NCI-H1694 (cell line): Measurements from ENCODE around the gene RFWD3.

ENCODE experiments used
- DNase-seq: peaks from one replicate; lab custom pipeline; 2025; lab: John Stamatoyannopoulos, UW

The RFWD3 gene

GRCh38 chr16:74623214-74623838 lies 43.4 kb downstream of the RFWD3 start:
- peak; percentile 6 for DNase-seq

GRCh38 chr16:74622005-74622404 lies 44.7 kb downstream of the RFWD3 start:
- no peak for DNase-seq

DNA sequence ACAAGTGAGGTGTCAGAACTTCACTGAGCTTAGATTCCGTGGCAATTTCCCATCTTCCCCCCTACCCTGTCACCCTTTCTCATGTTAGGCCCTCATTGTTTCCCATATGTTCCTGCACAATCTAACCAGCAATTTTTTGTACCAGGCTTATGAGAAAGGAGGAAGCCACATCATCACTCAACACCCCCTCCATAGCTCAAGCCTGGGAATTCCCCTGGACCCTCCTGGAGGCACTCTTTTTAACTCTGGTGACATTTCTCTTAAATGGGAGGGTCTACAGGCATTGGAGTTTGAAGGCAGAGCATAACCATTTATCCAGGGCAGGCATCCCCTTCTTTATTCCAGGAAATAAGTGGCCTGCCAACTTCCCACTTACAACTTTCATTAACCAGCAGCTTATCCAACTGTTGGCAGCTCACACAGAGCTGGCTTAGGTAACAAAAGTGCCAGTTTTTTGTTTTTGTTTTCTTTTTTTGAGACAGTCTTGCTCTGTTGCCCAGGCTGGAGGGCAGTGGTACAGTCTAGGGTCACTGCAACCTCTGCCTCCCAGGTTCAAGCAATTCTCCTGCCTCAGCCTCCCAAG lies 49.4 kb downstream of the RFWD3 start:
- no peak for DNase-seq

DNA sequence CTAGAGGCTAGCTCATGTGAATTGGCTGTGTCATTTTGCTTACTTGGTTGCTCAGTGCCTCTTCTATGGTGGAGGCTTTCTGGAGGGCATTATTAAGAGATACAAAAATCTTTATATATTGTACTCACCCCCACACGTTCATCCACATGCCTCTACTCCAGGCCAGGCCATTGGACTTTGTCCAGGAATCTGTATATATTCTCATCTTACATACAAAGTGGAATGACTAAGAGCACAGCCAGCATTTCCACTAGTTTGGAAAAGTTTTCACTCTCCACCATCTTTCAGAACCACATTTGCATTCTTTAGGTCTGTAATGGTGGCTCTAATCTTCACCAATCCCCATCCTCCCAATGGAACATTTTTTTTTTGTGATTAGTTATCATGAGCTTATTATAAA lies 55.0 kb downstream of the RFWD3 start:
- DNase-seq: no peak

DNA sequence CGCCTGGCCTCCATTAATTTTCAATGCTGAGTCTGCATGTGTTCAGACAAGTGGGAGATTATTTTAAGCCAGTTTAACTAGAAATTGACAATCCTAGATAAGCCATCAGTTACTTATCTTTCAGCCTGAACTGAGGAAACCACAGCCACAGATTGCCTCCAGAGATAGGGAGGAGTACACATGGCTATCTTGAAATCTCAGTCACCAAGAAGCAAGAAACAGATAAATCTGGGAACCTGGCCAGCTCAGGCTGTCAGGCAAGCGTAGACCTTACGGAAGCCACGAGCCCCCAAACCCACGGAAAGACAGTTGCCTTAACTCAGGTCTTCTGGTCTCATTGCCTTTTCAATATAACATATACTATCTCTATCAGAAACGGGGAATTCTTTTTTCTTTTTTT lies 57.7 kb downstream of the RFWD3 start:
- DNase-seq: no peak

GRCh38 chr16:74608381-74608780 lies 58.3 kb downstream of the RFWD3 start:
- no peak for DNase-seq

DNA sequence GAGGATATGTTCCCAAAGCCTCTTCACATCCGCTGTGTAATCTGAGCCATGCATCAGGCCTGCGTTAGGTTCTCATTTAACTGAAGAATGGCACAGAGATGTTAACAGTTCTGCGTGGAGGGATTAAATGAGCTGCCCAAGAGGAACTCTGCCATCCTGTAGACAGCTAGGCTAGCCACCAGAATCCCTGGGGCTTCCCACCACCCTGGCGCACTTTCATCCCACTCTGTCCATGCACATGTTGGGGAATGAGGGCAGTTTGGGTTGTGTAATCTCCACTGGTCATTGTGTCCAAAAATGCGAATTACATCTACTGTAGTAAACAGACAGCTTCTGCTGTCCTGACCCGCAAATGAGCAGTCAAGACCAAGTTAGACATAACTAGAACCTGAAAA lies 58.7 kb downstream of the RFWD3 start:
- DNase-seq: no peak

GRCh38 chr16:74607310-74607961 lies 59.2 kb downstream of the RFWD3 start:
- no peak for DNase-seq

DNA sequence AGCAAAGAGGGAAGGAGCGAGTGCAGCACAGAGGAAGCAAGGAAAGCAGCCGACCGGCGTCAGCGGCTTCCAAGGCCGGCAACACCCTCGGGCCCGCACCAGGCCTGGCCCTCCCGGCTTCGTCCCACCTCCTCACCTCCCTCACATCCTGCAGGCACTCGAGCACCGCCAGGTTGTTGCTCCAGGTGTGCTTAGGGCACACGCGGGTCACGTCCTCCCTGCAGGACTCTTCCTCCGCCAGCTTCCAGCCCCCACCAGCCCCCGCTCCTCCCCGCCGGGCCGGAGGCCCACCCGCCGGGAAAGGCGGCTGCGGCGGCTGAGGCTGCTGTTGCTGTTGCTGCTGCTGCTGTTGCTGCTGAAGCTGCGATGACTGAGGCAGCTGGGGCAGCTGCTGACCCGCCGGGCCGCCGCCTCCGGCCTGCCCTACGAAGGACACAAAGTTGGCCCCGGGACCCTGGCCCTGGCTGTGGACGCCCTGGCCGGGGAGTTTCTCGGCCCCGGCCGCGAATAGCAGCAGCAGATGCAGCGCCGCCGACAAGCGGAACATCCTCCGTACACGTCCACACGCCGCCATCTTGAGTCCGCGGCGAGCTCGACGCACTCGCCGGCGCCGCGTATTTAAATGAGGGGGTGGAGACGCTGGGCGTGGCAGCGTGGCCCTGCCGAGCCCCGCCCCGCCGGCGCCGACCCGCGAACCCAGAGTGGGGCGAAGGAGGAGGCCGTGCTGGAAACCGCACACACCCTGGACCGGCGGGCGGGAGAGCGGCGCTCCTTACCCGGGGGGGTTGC lies 60.0 kb downstream of the RFWD3 start, which contains the start of gene GLG1:
Gene GLG1 (minus strand): TSS at position 594 of the 789 bp plus-strand sequence. CDS start 20 bp downstream, at position 574.
- DNase-seq: peak; percentile 27

DNA sequence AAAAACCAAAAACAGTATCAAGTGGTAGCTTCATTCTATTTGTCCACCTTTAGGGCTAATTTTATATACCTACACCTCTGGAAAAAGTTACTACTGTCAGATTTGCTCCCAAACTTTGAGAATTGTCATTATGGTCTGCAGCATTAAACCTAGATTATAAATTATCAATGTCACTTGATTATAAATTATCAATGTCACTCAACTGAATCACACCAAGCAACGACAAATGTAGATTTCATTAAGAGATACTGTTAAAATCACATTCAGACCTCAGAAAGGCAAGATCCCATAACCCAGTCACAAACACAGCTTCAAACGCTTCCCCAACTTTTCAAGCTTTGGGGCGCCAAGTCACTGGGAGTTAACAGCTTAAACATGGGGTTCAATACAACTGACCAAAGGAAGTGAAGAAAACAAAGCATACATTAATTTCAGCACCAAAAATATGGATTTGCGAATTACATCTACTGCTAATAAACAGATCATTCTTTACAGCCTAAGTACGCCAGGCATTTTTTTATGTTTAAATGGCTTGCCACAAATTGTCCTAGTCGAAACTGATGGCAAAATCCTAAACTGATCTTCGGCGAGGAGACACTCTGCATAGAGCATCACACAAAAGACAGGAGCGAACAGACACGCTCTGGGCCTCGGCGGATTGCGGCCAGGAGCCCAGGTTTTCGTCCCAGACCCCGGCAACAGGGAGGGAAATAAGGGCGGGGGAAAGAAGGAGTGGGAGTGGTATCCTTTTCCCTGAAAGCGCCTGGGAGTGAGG lies 60.7 kb downstream of the RFWD3 start:
- DNase-seq: no peak

GRCh38 chr16:74605332-74605731 lies 61.3 kb downstream of the RFWD3 start:
- DNase-seq: no peak

DNA sequence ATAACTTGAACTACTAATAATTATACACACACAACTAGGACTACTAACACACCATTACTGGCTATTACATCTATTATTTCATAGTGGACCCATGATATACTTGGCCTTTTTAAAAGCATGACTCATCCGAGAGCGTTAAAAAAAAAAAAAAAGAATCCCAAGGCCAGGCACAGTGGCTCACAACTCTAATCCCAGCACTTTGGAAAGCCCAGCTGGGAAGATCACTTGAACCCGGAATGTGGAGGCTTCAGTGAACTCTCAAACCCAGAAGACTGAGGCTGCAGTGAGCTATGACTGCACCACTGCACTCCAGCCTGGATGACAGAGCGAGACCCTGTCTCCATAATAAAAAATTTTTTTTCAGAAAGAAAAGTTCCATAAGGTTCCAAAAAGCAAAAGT lies 62.8 kb downstream of the RFWD3 start:
- DNase-seq: no peak

- DNase-seq: no peak
These were observed 65.4 kb downstream of the RFWD3 start for GRCh38 chr16:74601126-74601871.

DNA sequence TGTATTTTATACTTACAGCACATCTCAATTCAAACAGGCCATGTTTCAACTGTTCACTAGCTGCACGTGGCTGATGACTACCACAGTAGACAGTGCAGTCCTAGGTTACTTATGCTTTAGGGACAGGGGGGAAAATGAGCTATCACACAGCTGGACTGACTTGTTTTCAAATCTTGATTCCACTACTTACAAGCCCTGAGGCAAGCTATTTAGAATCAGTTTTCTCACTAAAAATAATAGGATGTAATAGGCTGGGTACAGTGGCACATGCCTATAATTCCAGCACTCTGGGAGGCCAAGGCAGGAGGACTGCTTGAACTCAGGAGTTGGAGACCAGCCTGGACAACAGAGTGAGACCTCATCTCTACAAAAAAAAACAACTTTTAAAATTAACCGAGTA lies 70.1 kb downstream of the RFWD3 start:
- DNase-seq: no peak

DNA sequence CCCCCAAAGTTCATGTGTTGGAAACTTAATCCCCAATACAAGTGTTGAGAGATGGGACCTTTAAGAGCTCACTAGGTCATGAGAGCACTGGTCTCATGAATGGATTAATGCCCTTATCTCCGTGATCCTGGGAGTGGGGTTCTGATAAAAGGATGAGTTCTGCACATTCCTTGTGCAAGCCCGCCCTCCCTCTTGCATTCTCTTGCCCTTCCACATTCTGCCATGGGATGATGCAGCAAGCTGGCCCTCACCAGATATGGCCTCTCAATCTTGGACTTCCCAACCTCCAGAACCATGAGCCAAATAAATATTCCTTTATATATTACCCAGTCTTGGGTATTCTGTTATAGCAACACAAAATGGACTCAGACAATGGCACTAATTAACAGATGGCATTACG lies 73.8 kb downstream of the RFWD3 start:
- DNase-seq: no peak

GRCh38 chr16:74591876-74592650 lies 74.6 kb downstream of the RFWD3 start:
- DNase-seq: no peak

GRCh38 chr16:74586948-74587347 lies 79.7 kb downstream of the RFWD3 start:
- no peak for DNase-seq

- no peak for DNase-seq
These were observed 80.7 kb downstream of the RFWD3 start for GRCh38 chr16:74585846-74586443.

DNA sequence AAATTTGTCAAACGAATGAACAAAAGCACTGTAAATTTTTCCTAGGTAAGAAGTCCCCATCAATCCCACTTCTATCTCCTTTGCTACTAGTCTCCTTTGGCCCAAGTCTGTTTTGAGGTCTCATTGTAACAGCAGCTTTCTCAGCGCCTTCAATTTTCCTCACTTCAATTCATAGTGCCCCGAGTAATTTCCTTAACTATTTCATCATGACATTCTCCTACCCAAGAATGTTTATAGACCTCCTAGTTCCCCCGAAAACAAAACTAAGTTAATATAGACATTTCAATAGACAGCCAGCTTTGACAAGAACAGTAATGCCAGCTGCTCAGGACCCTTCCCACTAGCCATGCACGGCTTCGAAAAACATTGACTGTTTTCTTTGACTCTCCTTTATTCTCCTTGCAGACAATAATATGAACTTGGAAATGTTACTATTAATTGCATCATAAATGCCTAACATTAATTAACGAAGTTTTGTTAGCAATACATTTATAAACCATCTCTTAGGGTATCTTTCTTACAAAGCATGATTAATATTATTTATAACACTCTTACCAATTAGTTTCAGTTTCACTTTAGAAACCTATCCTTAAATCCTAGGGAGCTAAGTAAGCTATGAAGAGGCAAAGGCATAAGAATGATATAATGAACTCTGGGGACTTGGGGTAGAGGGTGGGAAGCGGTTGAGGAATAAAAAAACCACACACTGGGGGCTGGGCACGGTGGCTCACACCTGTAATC lies 82.6 kb downstream of the RFWD3 start:
- DNase-seq: no peak
